ENCODE results near the gene PRKAR1B.

DNA sequence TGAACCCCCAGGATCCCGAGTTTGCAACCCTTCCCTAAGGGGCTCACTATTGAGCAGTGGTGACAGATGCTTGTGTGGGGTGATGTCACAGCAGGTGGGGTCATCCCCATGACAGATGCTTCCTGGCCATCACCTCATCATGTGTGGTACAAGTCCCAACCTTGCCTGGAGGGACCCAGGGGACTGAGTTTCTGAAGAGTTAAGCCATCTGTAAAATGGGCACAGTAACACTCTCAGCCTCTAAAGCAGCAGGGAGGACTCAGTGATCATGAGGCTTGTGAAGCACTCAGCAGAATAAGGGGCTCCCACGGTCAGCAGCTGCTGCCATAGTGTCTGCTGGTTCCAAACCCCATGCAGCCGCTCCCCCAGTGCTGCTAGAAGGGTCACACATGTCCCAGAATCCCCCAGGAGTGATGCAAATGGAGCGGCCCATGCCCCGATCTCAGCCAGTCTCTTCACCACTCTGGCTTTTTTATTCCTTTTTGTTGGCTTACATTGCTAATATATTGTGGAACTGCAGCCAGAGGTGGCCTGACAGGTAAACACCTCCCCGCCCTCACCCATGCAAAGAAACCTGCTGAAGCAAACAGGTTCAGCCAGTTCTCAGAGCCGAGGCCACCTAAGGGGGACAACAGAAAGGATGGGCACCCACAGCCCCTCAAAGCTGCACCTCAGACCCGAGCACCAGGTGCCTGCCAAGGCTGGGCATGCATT, 105.4 kb downstream of the PRKAR1B start:
- TF ChIP-seq, protein P1, sequence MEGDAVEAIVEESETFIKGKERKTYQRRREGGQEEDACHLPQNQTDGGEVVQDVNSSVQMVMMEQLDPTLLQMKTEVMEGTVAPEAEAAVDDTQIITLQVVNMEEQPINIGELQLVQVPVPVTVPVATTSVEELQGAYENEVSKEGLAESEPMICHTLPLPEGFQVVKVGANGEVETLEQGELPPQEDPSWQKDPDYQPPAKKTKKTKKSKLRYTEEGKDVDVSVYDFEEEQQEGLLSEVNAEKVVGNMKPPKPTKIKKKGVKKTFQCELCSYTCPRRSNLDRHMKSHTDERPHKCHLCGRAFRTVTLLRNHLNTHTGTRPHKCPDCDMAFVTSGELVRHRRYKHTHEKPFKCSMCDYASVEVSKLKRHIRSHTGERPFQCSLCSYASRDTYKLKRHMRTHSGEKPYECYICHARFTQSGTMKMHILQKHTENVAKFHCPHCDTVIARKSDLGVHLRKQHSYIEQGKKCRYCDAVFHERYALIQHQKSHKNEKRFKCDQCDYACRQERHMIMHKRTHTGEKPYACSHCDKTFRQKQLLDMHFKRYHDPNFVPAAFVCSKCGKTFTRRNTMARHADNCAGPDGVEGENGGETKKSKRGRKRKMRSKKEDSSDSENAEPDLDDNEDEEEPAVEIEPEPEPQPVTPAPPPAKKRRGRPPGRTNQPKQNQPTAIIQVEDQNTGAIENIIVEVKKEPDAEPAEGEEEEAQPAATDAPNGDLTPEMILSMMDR (IDR thresholded peaks at IDR 0.05) = no peak
- no peak for TF ChIP-seq POLR2A (IDR thresholded peaks at IDR 0.05)
- TF ChIP-seq POLR2AphosphoS5 (IDR thresholded peaks at IDR 0.05) = peak in 1 of 3 donors; percentile 25
- TF ChIP-seq EP300 (IDR thresholded peaks at IDR 0.05) = no peak

Measured in stomach (tissue), 4 donors.